NCI-H2227 treated with DMSO at 0.1 percent for 48 hours (cell line): ENCODE results near the gene PLEK2.
"Not testable (repeated sequence)": the region's sequence is repeated elsewhere in the genome, so short reads cannot be mapped to it uniquely, and the experiment has no call there.

Source experiments
- DNase-seq: peaks from one replicate; lab custom pipeline; 2025; lab: John Stamatoyannopoulos, UW

PLEK2 gene

GRCh38 chr14:67411820-67412421 lies at the start of gene PLEK2:
PLEK2 (minus strand) TSS chr14:67412165; CDS start chr14:67412059, 106 bp downstream.
- DNase-seq, result no peak

GRCh38 chr14:67461341-67461985 lies 49.5 kb upstream of the PLEK2 start:
- no peak for DNase-seq

GRCh38 chr14:67459336-67459735 lies 47.4 kb upstream of the PLEK2 start:
- no peak for DNase-seq

GRCh38 chr14:67457782-67458181 lies 45.8 kb upstream of the PLEK2 start:
- peak; percentile 22 for DNase-seq

- DNase-seq, result no peak
These were observed 44.8 kb upstream of the PLEK2 start for GRCh38 chr14:67456732-67457131.

- DNase-seq, result no peak
These were observed 41.8 kb upstream of the PLEK2 start for GRCh38 chr14:67453575-67454300.

GRCh38 chr14:67451667-67452066 lies 39.7 kb upstream of the PLEK2 start:
- DNase-seq, result not testable (repeated sequence)

- DNase-seq, result no peak
These were observed 37.1 kb upstream of the PLEK2 start for GRCh38 chr14:67449096-67449495.

GRCh38 chr14:67447033-67447381 lies 35.0 kb upstream of the PLEK2 start:
- DNase-seq, result no peak

- DNase-seq, result no peak
These were observed 34.5 kb upstream of the PLEK2 start for GRCh38 chr14:67446371-67447032.

GRCh38 chr14:67444395-67444794 lies 32.4 kb upstream of the PLEK2 start:
- DNase-seq, result no peak

GRCh38 chr14:67442139-67442906 lies 30.4 kb upstream of the PLEK2 start:
- DNase-seq, result no peak

- DNase-seq, result no peak
These were observed 29.7 kb upstream of the PLEK2 start for GRCh38 chr14:67441672-67442071.

GRCh38 chr14:67441256-67441655 lies 29.3 kb upstream of the PLEK2 start:
- DNase-seq, result no peak

GRCh38 chr14:67440513-67440912 lies 28.5 kb upstream of the PLEK2 start:
- no peak for DNase-seq

- no peak for DNase-seq
These were observed 27.0 kb upstream of the PLEK2 start for GRCh38 chr14:67438969-67439368.

- no peak for DNase-seq
These were observed 24.3 kb upstream of the PLEK2 start for GRCh38 chr14:67436006-67436866.

GRCh38 chr14:67435603-67436002 lies 23.6 kb upstream of the PLEK2 start:
- DNase-seq, result no peak

GRCh38 chr14:67432050-67432564 lies 20.1 kb upstream of the PLEK2 start:
- no peak for DNase-seq

- no peak for DNase-seq
These were observed 17.7 kb upstream of the PLEK2 start for GRCh38 chr14:67429510-67430205.
